Prostate gland (tissue), 2 donors: ENCODE results near the gene MSH2. TPM values are rescaled to one million over a fixed set of nuclear protein-coding genes. Genes with fewer than 3 reads are reported as not detected.

Experiments
- DNase-seq: peaks from one replicate; pipeline ENCODE4 v3.0.0-alpha.2; 2019; ENCODE audit warnings: low spot score
- H3K27ac ChIP-seq, 2 donors: fragments of 200-600 bp; sonication (generic); 2 replicates each; pipeline ENCODE4 v1.5.1; 2017 to 2019
- H3K27me3 ChIP-seq: fragments of 200-600 bp; sonication (generic); replicated peaks from 2 replicates; pipeline ENCODE4 v1.5.1; 2019; ENCODE audit not compliant: insufficient read depth
- H3K36me3 ChIP-seq, 2 donors: fragments of 200-600 bp; sonication (generic); 1 replicate in 1 of 2; 2 replicates in 1 of 2; pipeline versions ENCODE4 v1.5.1 to v1.8.1; 2017 to 2019
- H3K4me1 ChIP-seq: fragments of 200-600 bp; sonication (generic); replicated peaks from 2 replicates; pipeline ENCODE4 v1.5.1; 2019
- H3K4me3 ChIP-seq, 2 donors: fragments of 200-600 bp; sonication (generic); 2 replicates each; pipeline ENCODE4 v1.5.1; 2017 to 2019
- H3K9me3 ChIP-seq: fragments of 200-600 bp; sonication (generic); 2 replicates; pipeline ENCODE4 v1.5.1; 2017
- CTCF ChIP-seq, 4 experiments: fragments of 200-600 bp in 2 of 4; fragments of 450-650 bp in 2 of 4; sonication (generic) in 2 of 4; IDR thresholded peaks; 1 replicate in 3 of 4; 2 replicates in 1 of 4; pipeline ENCODE4 v1.5.1; 2016 to 2019; ENCODE audit warnings: antibody characterized with exemption in 4 of 4, mild to moderate bottlenecking in 2 of 4, moderate library complexity in 2 of 4
- POLR2A ChIP-seq: fragments of 450-650 bp; IDR thresholded peaks from one replicate; pipeline ENCODE4 v1.6.1; 2016; ENCODE audit warnings: antibody characterized with exemption, mild to moderate bottlenecking
- POLR2AphosphoS5 ChIP-seq: sonication (generic); formaldehyde crosslinking; IDR thresholded peaks from one replicate; pipeline ENCODE4 v1.6.1; 2017; ENCODE audit warnings: antibody characterized with exemption
- WGBS: methylation state at CpG from one replicate; pipeline ENCODE4 v1.1.5; 2018; 5-methylcytosine and 5-hydroxymethylcytosine counted together
- intact Hi-C: fragments of 100-400 bp; cut with DNase I; formaldehyde crosslinking; loops from one replicate; pipeline ENCODE4 v1.14.2; 2022
- total RNA-seq, 2 donors: library from RNA; depleted of rRNA; stranded (reverse); fragments of >200 nt; gene quantifications; one replicate each; pipeline ENCODE4 v1.1.0, GENCODE V29; 2016

Gene MSH2
- total RNA-seq, 2 donors from 2014 or later = 14.0 to 17.9 TPM

GRCh38 chr2:47375307-47375706 is 27.6 kb upstream of the MSH2 start:
- H3K4me3 ChIP-seq = no peak overlapping the region
- H3K27ac ChIP-seq = no peak overlapping the region
- 69% methylated on average over 1 of the region's 1 CpG for WGBS
- H3K27me3 ChIP-seq = no peaks in the 10 kb centered on the region
- H3K9me3 ChIP-seq = no peaks in the 10 kb centered on the region
- TF ChIP-seq CTCF (IDR thresholded peaks at IDR 0.05) (no peak), POLR2A (no peak), POLR2AphosphoS5 (no peak)
- DNase-seq = no peak
- no peaks in the 10 kb centered on the region for H3K36me3 ChIP-seq
- intact Hi-C loops = no loop called here
- no peaks in the 10 kb centered on the region for H3K4me1 ChIP-seq

- Histone ChIP-seq H3K27ac (no peak overlapping the region), H3K36me3 (no peaks in the 10 kb centered on the region), H3K27me3 (no peaks in the 10 kb centered on the region), H3K4me3 (no peak overlapping the region), H3K9me3 (no peaks in the 10 kb centered on the region), H3K4me1 (no peaks in the 10 kb centered on the region)
- intact Hi-C loops = no loop called here
- TF ChIP-seq CTCF (IDR thresholded peaks at IDR 0.05) (no peak), POLR2AphosphoS5 (no peak), POLR2A (no peak)
- WGBS = 45% methylated on average over 3 of the region's 3 CpGs
- DNase-seq = no peak
Measured at GRCh38 chr2:47379384-47379783, 23.6 kb upstream of the MSH2 start.

- intact Hi-C loops = no loop called here
- Histone ChIP-seq H3K4me1 (no peaks in the 10 kb centered on the region), H3K27me3 (no peaks in the 10 kb centered on the region), H3K36me3 (no peaks in the 10 kb centered on the region), H3K9me3 (no peaks in the 10 kb centered on the region), H3K27ac (no peak overlapping the region), H3K4me3 (no peak overlapping the region)
- DNase-seq = no peak
- no peak for TF ChIP-seq CTCF (IDR thresholded peaks at IDR 0.05)
- no peak for TF ChIP-seq POLR2A
- no peak for TF ChIP-seq POLR2AphosphoS5
- WGBS = 89% methylated on average over 1 of the region's 1 CpG
Measured at GRCh38 chr2:47381408-47381807, 21.5 kb upstream of the MSH2 start.

- Histone ChIP-seq H3K9me3 (no peaks in the 10 kb centered on the region), H3K27ac (no peak overlapping the region), H3K27me3 (no peaks in the 10 kb centered on the region), H3K4me3 (no peak overlapping the region), H3K36me3 (no peaks in the 10 kb centered on the region), H3K4me1 (no peaks in the 10 kb centered on the region)
- intact Hi-C loops = no loop called here
- TF ChIP-seq CTCF (IDR thresholded peaks at IDR 0.05) = no peak
- TF ChIP-seq POLR2A = no peak
- TF ChIP-seq POLR2AphosphoS5 = no peak
- 91% methylated on average over 3 of the region's 3 CpGs for WGBS
- DNase-seq = no peak
Measured at GRCh38 chr2:47386551-47386950, 16.4 kb upstream of the MSH2 start.

- TF ChIP-seq CTCF (IDR thresholded peaks at IDR 0.05) (no peak), POLR2A (no peak), POLR2AphosphoS5 (no peak)
- no peaks in the 10 kb centered on the region for H3K27me3 ChIP-seq
- no peak overlapping the region for H3K27ac ChIP-seq
- H3K4me1 ChIP-seq = no peaks in the 10 kb centered on the region
- no peaks in the 10 kb centered on the region for H3K9me3 ChIP-seq
- no peak for DNase-seq
- intact Hi-C loops = loop anchor here (1.0 kb wide), 1 partner anchor 54 kb away; no protein-coding TSS in a partner anchor
- 70% methylated on average over 2 of the region's 2 CpGs for WGBS
- no peak overlapping the region for H3K4me3 ChIP-seq
- no peaks in the 10 kb centered on the region for H3K36me3 ChIP-seq
Measured at GRCh38 chr2:47388888-47389287, 14.1 kb upstream of the MSH2 start.
